Midbrain (tissue), 1 donor: Measurements from ENCODE around the gene TNFRSF1A.
"Not testable (repeated sequence)": the region's sequence is repeated elsewhere in the genome, so short reads cannot be mapped to it uniquely, and the experiment has no call there.

Source experiments
- DNase-seq: peaks from one replicate; lab custom pipeline; 2025; lab: John Stamatoyannopoulos, UW

Gene TNFRSF1A

DNA sequence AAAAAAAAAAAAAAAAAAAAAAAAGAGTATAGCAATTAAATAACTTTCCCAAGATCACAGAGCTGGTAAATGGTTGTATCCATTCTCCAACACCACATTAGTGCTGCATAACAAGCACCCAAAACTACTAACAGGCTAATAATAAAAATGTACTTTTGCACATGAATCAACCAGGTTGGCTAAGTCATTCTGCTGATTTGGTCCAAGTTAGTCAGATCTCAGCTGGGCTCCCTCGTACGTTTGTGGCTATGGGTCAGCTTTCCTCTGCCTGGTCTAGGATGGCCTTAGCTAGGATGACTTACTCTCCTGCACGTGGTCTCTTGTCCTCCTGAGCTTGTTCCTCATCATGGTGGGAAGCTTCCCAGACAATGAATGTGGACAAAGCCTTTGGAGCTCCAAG is 39.3 kb downstream of the TNFRSF1A start:
- DNase-seq, result no peak

DNA sequence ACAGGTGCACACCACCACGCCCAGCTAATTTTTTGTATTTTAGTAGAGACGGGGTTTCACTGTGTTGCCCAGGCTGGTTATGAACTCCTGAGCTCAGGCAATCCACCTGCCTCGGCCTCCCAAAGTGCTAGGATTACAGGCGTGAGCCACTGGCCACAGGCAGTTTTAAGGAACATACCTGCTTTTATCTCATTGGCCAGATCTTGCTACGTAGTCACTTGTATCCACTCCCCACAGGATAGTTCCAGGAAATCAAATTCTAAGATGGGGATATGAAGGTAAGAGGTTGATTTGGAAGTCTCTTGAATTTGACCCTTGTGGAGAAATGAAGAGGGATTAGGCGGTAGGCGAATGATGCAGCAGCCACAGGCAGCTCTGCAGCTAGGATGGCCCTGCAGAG is 40.2 kb downstream of the TNFRSF1A start:
- no peak for DNase-seq

DNA sequence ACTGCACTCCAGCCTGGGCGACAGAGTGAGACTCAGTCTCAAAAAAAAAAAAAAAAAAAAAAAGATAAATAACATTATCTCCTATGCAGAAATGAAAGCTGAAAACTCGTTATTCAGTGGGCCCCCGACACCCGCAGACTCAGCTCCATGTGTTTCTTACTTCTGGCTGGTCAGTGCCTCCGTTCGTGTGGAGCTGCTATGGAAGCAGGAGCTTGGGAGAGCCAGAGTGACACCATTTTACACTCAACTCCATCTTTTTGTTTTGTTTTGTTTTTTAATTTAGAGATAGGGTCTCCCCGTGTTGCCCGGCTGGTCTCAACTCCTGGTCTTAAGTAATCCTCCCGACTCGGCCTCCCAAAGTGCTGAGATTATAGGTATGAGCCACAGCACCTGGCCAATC is 44.7 kb downstream of the TNFRSF1A start:
- no peak for DNase-seq

DNA sequence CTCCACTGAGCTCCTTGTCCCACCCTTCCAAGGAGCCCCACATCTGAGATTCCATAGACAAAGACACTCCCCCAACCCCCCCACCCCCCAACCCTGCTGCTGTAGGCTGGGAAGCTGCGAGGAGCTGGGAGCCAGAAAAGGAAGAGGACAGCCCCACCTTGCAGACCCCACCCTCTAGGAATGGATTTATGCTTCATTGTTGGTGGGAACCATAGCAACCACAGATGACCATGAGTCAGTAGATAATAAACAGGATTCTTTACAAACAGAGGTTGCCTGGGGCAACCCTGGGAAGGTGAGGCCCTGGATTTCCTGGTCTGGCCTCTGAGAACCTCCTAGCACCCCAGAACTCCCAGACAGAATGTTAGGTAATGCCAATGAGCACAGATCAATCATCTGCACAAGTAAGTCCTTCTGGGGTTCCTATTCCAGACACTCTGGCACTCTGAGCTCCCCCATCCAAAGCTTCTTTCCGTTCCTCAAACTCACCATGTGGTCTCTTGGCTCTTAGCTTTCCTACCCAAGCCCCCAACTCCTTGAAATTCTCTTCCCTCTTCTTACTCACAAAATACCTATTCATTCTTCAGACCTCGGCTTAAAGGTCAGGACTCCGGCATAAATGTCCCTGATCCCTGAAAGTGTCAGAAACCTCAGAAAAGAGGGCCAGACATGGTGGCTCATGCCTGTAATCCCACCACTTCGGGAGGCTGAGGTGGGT is 46.6 kb downstream of the TNFRSF1A start:
- DNase-seq, result no peak

DNA sequence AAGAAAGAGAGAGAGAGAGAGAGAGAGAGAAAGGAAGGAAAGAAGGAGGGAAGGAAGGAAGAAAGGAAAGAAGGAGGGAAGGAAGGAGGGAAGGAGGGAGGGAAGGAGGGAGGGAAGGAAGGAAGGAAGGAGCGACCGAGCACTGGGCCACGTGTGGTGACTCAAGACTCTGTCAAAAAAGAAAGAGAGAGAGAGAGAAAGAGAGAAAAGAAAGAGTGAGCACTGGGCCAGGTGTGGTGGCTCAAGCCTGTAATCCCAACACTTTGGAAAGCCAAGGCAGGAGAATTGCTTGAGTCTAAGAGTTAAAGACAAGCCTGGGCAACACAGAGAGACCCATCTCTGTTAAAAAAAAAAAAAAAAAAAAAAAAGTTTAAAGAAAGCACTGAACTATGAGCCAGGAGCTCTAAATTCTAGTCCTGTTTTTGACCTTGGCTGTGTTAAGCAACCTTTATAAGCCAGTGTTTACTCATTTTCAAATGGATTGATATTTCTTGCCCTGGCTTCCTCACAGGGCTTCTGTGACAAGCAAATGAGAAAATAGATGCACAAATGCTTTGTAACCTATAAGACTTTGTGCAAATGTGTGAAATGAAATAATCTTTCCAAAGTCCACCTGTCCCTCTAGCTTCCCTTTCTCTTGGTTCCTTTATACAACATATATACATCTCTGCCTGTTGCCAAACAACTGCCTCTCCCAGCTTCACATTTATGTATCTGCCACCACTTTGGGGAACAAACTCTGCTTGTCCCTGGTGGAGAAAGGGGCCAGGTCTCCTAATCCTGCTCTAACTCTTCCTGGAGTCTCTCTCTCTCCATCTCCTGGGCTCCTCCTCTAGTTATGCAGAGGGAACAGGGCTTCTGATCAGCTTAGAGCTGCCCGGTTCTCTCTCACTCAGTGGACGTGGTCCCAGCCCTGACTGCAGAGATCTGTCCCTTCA is 47.5 kb downstream of the TNFRSF1A start:
- no peak for DNase-seq

DNA sequence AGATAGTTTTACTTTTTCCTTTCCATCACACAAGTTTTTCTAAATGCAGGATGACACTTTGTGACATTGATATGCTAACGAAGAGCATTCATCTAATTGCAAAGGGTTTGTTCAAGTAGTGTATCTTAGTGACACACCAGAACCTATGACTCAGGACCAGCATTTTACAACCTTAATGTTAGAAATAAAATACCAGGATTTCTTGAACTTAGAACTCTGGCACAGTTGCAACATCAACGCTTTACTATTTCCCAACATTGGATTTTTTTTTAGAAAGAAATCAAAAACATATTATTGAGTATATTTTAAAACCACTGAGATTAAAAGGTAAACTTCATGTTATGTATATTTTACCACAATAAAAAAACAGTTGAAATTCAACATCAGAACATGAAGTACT is 49.3 kb downstream of the TNFRSF1A start:
- DNase-seq, result no peak

DNA sequence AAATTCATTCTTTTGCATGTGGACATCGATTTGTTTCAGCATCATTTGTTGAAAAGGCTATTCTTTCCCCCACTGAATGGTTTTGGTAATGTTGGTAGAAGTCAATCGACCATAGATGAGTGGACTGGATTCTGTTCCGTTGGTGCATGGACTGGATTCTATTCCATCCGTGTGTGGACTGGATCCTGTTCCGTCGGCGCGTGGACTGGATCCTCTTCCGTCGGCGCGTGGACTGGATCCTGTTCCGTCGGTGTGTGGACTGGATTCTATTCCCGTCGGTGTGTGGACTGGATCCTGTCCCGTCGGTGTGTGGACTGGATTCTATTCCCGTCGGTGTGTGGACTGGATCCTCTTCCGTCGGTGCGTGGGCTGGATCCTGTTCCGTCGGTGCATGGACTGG is 52.0 kb downstream of the TNFRSF1A start:
- not testable (repeated sequence) for DNase-seq

DNA sequence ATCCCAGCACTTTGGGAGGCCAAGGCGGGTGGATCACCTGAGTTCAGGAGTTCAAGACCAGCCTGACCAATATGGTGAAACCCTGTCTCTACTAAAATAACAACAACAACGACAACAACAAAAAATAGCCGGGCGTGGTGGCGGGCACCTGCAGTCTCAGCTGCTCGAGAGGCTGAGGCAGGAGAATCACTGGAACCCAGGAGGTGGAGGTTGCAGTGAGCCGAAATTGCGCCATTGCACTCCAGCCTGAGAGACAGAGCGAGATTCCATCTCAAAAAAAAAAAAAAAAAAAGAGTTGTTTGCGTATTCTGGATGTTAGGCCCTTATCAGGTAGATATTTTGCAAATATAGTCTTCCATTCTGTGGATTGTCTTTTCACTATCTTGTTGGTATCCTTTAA is 52.8 kb downstream of the TNFRSF1A start:
- not testable (repeated sequence) for DNase-seq

DNA sequence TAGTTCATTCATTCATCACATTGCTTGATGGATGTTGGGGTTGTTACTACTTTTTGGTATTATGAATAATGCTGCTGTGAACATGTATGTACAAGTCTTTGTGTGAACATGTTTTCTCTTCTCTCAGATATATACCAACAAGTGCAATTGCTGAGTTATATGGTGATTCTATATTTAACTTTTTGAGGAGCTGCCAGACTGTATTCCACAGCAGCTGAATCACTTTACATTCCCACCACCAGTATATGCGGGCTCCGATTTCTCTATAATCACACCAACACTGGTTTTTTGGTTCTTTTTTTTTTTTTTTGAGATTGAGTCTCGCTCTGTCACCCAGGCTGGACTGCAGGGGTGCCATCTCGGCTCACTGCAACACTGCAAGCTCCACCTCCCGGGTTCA is 53.6 kb downstream of the TNFRSF1A start:
- no peak for DNase-seq

DNA sequence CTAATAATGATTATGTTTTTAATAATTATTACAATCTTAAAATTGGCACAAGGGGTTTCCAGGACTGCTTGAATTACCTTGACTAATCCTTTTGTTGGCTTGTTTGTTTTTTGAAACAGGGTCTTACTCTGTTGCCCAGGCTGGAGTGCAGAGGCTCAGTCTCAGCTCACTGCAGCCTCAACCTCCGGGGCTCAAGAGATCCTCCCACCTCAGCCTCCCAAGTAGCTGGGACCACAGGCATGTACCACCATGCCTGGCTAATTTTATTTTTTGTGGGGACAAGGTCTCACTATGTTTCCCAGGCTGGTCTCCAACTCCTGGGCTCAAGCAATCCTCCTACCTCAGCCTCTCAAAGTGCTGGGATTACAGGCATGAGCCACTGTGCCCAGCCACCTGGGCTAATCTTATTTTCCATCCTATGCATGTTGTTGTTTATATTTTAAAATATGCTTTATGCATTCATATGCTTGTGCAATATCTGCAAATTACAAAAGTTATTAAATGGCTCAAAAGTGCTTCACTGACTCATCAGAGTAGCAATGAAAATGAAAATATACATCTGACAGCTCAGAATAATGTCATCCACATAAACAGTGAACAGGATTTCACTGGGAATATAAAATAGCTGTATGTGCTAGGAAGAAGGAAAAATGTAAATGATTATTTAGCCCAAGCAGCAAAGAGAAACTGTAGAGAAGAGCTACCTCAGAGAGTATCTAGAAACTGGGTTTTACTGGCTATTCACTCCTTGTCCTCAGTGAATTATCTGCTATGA is 56.2 kb downstream of the TNFRSF1A start:
- no peak for DNase-seq

DNA sequence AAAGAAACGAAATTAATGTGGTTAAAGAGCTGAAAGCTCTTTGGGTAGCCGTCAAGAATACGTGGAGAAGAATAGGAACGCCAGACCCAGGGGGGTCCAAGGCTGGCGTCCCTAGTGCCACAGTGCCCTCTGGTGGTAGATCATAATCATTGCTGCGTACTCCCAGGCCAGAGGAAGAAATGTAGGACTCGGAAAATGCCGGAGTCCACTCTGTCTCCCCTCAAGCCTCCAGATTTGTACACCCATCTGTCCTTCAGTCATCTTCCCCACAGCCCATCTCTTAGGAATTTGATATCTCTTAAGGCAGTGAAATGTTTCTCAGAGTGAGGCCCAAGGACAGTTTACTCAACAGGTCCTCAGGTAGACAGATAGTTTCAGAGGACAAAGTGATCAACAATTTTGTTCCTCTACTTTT is 56.8 kb downstream of the TNFRSF1A start:
- DNase-seq, result peak; percentile 67

DNA sequence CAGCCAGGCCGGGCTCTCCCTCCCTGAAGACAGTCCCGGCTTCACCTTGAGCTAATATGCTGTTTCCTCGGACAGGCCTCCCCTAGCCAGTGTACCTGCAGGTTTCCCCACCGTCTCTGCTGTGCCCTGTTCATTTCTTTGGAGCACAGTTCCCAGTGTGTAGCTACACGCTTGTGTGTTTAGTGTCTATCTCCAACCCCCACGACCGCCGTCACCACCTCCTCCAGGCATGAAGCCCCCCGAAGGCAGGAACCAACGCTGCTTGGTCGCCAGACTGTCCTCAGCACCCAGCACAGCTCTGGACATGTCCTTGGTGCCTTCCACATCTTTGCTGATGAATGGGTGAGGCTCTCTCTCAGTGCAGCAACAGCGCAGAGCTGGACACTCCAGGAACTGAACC is 57.6 kb downstream of the TNFRSF1A start:
- DNase-seq, result no peak

DNA sequence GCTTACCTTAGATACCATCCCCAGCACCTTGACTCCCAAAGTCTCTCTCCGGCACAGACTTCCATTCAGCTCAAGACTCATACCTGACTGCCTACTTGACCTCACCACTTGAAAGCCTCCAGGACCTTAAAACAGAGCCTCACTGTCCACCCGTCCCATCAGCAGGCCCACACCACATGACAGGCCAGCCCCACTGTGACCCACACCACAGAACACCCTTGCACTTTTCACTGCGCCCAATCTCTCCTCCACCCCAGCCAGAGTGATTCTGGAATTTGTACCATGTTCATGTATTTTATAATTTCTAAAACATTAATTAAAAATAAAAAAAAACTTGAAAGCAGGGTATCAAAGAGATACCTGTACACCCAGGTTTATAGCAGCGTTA is 59.4 kb downstream of the TNFRSF1A start:
- no peak for DNase-seq

DNA sequence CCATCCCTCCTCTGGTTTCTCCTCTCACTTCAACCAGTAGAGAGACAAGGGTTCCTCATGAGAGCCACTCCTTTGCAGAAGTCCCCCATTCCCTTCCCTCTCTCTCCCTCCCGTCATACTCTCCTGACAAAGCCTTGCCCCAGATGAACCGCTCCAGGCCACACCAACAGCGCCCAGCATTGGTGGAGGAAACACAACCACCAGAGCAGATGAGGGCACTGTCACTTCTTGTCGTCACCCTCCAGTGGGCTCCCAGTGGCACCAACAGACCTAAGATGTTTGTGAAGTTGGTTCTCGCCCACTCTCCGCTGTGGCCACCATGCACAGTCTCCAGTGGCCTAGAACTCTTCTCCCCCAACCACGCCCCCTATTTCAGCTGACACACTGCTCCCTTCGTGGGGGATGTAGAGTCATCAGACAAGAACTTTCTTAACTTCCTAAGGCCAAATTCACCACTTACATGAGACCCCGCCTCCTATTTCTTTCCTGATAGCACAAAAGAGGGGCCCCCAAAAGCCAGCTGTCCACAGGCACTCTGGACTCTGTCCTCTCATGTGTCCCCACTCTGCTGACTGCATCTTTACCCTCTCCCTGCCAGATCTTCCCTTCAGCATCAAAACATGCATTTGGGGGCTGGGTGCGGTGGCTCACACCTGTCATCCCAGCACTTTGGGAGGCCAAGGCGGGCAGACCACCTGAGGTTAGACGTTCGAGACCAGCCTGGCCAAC is 60.6 kb downstream of the TNFRSF1A start:
- DNase-seq, result no peak

DNA sequence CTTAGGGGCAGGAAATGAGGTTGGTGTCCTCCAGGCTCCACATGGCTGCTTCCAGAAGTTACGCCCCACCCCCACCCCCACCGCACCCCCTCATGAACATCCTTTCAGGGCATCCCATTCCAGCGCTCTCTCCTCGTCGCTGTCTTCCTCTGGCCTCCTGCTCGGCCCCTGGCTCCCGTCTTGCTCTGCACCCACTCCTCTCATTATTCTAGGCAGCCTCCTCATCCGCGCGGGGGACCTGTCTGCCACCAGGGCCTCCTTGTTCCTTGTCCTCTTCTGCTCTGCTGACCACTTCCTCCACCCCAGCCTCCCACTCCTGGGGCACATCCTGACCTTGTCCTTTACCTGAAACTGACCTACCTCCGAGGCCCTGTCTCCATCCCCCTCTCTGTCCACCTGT is 61.2 kb downstream of the TNFRSF1A start:
- no peak for DNase-seq

DNA sequence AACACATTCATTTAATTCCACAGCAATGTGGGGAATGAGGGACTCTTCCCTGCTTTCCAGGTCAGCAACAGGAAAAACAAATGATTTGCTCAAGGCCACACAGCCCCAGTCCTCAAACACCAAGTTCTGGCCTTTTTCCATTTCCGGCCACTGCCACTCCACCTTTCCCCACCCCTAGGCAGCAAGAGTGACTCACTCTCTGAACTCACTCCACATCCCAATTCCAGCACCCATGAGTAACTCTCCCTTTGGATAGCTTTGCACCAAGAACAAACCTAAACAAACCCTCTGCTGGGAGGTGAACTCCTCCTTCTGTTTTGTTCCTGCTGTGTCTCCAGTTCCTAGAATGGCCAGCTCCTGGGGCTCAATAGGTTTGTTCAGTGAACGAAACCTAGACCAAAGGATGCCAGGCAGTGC is 61.8 kb downstream of the TNFRSF1A start:
- DNase-seq, result no peak

DNA sequence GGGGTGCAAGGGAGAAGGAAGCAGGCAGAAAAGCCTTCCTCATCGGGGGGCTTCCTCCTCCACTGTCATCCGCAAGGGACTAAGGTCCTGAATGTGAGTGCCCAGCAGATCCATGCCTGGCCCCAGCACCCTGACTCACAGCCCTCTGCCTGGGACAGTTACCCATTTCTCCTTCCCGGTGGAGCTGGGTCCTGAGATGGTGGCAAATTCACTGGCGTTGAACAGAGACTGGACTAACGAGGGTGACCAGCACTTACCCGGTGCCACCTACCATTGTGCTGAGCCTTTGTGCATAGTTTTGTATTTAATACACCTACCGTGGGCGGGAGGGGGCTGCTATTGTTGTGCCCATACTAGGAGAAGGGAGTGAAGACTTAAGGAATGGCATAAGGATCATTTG is 62.2 kb downstream of the TNFRSF1A start:
- no peak for DNase-seq

DNA sequence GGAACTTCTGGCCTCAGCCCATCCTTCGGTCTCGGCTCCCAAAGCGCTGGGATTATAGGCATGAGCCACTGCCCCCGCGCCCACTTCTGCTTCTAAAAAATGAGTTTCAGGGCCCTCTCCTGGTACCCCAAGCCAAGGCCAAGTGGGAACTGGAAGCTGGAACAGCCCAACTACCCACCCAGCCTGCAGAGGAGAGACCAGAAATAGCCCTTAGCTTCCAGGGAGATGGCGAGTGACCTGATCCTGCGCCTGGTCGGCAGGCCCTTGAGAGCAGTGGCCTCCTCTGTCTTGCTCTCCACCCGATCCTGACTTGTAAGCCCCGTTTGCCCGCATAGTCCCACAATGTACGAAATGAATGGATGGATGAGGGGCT is 62.6 kb downstream of the TNFRSF1A start:
- no peak for DNase-seq
